ENCODE results near the gene CFAP54. TPM values are rescaled to one million over a fixed set of nuclear protein-coding genes. Genes with fewer than 3 reads are reported as not detected.

The CFAP54 gene
- total RNA-seq, 6 experiments from 2014 or later: 0.09 to 0.34 (median 0.13) TPM

GRCh38 chr12:96780330-96780729 lies 291.0 kb downstream of the CFAP54 start:
- intact Hi-C loops (cut with DNase I): no loop called here
- 47% methylated on average over 2 of the region's 2 CpGs for WGBS (ENCODE audit: insufficient coverage, low coverage, low lambda C conversion rate, missing lambda C conversion rate)
- H3K4me1 ChIP-seq: no peaks in the 10 kb centered on the region
- no peaks in the 10 kb centered on the region for H3K36me3 ChIP-seq
- H3K27ac ChIP-seq: no peak overlapping the region
- TF ChIP-seq POLR2A (IDR thresholded peaks at IDR 0.05) (no peak), CTCF (IDR thresholded peaks at IDR 0.05) (no peak)
- no peaks in the 10 kb centered on the region for H3K9me3 ChIP-seq
- no peak overlapping the region for H3K4me3 ChIP-seq
- ATAC-seq (no peak), DNase-seq (no peak)
- no peaks in the 10 kb centered on the region for H3K27me3 ChIP-seq

GRCh38 chr12:96786791-96787190 lies 297.4 kb downstream of the CFAP54 start:
- no peaks in the 10 kb centered on the region for H3K36me3 ChIP-seq
- 43% methylated on average over 2 of the region's 2 CpGs for WGBS (ENCODE audit: insufficient coverage, low coverage, low lambda C conversion rate, missing lambda C conversion rate)
- H3K27me3 ChIP-seq: no peaks in the 10 kb centered on the region
- no peaks in the 10 kb centered on the region for H3K4me1 ChIP-seq
- TF ChIP-seq POLR2A (IDR thresholded peaks at IDR 0.05): no peak
- TF ChIP-seq CTCF (IDR thresholded peaks at IDR 0.05): no peak
- H3K27ac ChIP-seq: no peak overlapping the region
- no peak overlapping the region for H3K4me3 ChIP-seq
- H3K9me3 ChIP-seq: no peaks in the 10 kb centered on the region
- intact Hi-C loops (cut with DNase I): no loop called here
- ATAC-seq (no peak), DNase-seq (no peak)

GRCh38 chr12:96803969-96804368 lies 314.6 kb downstream of the CFAP54 start:
- no peaks in the 10 kb centered on the region for H3K27me3 ChIP-seq

GRCh38 chr12:96806272-96806671 lies 316.9 kb downstream of the CFAP54 start:
- ATAC-seq: no peak
- Histone ChIP-seq H3K36me3 (no peaks in the 10 kb centered on the region), H3K4me1 (no peaks in the 10 kb centered on the region), H3K9me3 (no peaks in the 10 kb centered on the region), H3K27ac (no peak overlapping the region), H3K27me3 (no peaks in the 10 kb centered on the region), H3K4me3 (no peak overlapping the region)
- intact Hi-C loops (cut with DNase I): no loop called here
- DNase-seq: no peak
- TF ChIP-seq CTCF (IDR thresholded peaks at IDR 0.05) (no peak), POLR2A (IDR thresholded peaks at IDR 0.05) (no peak)
- WGBS (ENCODE audit: insufficient coverage, low coverage, low lambda C conversion rate, missing lambda C conversion rate): 50% methylated on average over 4 of the region's 4 CpGs

More at GRCh38 chr12:96803969-96804368, 314.6 kb downstream of the CFAP54 start:
- ATAC-seq (no peak), DNase-seq (no peak)
- Histone ChIP-seq H3K36me3 (no peaks in the 10 kb centered on the region), H3K4me1 (no peaks in the 10 kb centered on the region), H3K27ac (no peak overlapping the region), H3K4me3 (no peak overlapping the region), H3K9me3 (no peaks in the 10 kb centered on the region)
- intact Hi-C loops (cut with DNase I): no loop called here
- no peak for TF ChIP-seq POLR2A (IDR thresholded peaks at IDR 0.05)
- no peak for TF ChIP-seq CTCF (IDR thresholded peaks at IDR 0.05)

GRCh38 chr12:96807741-96808140 lies 318.4 kb downstream of the CFAP54 start:
- 14% methylated on average over 1 of the region's 1 CpG for WGBS (ENCODE audit: insufficient coverage, low coverage, low lambda C conversion rate, missing lambda C conversion rate)
- Histone ChIP-seq H3K4me1 (no peaks in the 10 kb centered on the region), H3K4me3 (no peak overlapping the region), H3K9me3 (no peaks in the 10 kb centered on the region), H3K27me3 (no peaks in the 10 kb centered on the region), H3K27ac (no peak overlapping the region), H3K36me3 (no peaks in the 10 kb centered on the region)
- DNase-seq (no peak), ATAC-seq (no peak)
- intact Hi-C loops (cut with DNase I): no loop called here
- TF ChIP-seq CTCF (IDR thresholded peaks at IDR 0.05) (no peak), POLR2A (IDR thresholded peaks at IDR 0.05) (no peak)
